ENCODE measurements around the gene DOC2A.
A peak's percentile ranks its signal among the peaks of the same experiment; 100 is the strongest.

The DOC2A gene

GRCh38 chr16:29975134-29975538, 35.7 kb downstream of the DOC2A start:
- TF ChIP-seq MYC (IDR thresholded peaks at IDR 0.05; ENCODE audit: low read depth, low read length) (no peak), CTCF (IDR thresholded peaks at IDR 0.05; ENCODE audit: low read depth, low read length) (no peak), MAX (IDR thresholded peaks at IDR 0.05; ENCODE audit: low read depth, low read length) (no peak), POLR2A (IDR thresholded peaks at IDR 0.05; ENCODE audit: extremely low read depth, insufficient read length) (no peak)
- DNase-seq (ENCODE audit: low read depth), result no peak
- H3K4me3 ChIP-seq (ENCODE audit: low read depth, low read length), result peak overlapping the region; percentile 87

- peak overlapping the region; percentile 87 for H3K4me3 ChIP-seq (ENCODE audit: low read depth, low read length)
- DNase-seq (ENCODE audit: low read depth), result peak; percentile 49
- no peak for TF ChIP-seq MAX (IDR thresholded peaks at IDR 0.05; ENCODE audit: low read depth, low read length)
- no peak for TF ChIP-seq MYC (IDR thresholded peaks at IDR 0.05; ENCODE audit: low read depth, low read length)
- no peak for TF ChIP-seq CTCF (IDR thresholded peaks at IDR 0.05; ENCODE audit: low read depth, low read length)
- TF ChIP-seq POLR2A (IDR thresholded peaks at IDR 0.05; ENCODE audit: extremely low read depth, insufficient read length), result no peak
Observed at GRCh38 chr16:29974291-29975133, 36.3 kb downstream of the DOC2A start.

- H3K4me3 ChIP-seq (ENCODE audit: low read depth, low read length), result peak within 1 kb of the TSS; percentile 87
- TF ChIP-seq MAX (IDR thresholded peaks at IDR 0.05; ENCODE audit: low read depth, low read length), result peak; percentile 73
- TF ChIP-seq CTCF (IDR thresholded peaks at IDR 0.05; ENCODE audit: low read depth, low read length), result no peak
- peak; percentile 78 for TF ChIP-seq POLR2A (IDR thresholded peaks at IDR 0.05; ENCODE audit: extremely low read depth, insufficient read length)
- TF ChIP-seq MYC (IDR thresholded peaks at IDR 0.05; ENCODE audit: low read depth, low read length), result peak; percentile 91
- peak; percentile 99 for DNase-seq (ENCODE audit: low read depth)
Observed at GRCh38 chr16:29973384-29974246, 37.2 kb downstream of the DOC2A start, which contains the start of gene TAOK2. TSS of gene TAOK2 (plus strand) at chr16:29973868. CDS start at chr16:29977773, 3,905 bp downstream.

- no peak overlapping the region for H3K4me3 ChIP-seq (ENCODE audit: low read depth, low read length)
- DNase-seq (ENCODE audit: low read depth), result no peak
- TF ChIP-seq MYC (IDR thresholded peaks at IDR 0.05; ENCODE audit: low read depth, low read length) (peak; percentile 42; the same call in 1 of the 2 replicates), POLR2A (IDR thresholded peaks at IDR 0.05; ENCODE audit: extremely low read depth, insufficient read length) (no peak), MAX (IDR thresholded peaks at IDR 0.05; ENCODE audit: low read depth, low read length) (no peak), CTCF (IDR thresholded peaks at IDR 0.05; ENCODE audit: low read depth, low read length) (no peak)
Observed at GRCh38 chr16:29972992-29973383, 37.8 kb downstream of the DOC2A start.

- no peak for TF ChIP-seq CTCF (IDR thresholded peaks at IDR 0.05; ENCODE audit: low read depth, low read length)
- no peak for TF ChIP-seq MAX (IDR thresholded peaks at IDR 0.05; ENCODE audit: low read depth, low read length)
- TF ChIP-seq POLR2A (IDR thresholded peaks at IDR 0.05; ENCODE audit: extremely low read depth, insufficient read length), result no peak
- TF ChIP-seq MYC (IDR thresholded peaks at IDR 0.05; ENCODE audit: low read depth, low read length), result no peak
- no peak overlapping the region for H3K4me3 ChIP-seq (ENCODE audit: low read depth, low read length)
- no peak for DNase-seq (ENCODE audit: low read depth)
Observed at GRCh38 chr16:29972500-29972899, 38.3 kb downstream of the DOC2A start.
